Activated naive CD8-positive, alpha-beta T cell treated with anti-CD3 and anti-CD28 coated beads, Interleukin-2, amount 50 U/mL, for 24 hours (primary cell): ENCODE measurements around the gene RGS17.

Experiments
- ATAC-seq: fragments of 150-1000 bp; cut with Tn5 transposase; one replicate; pipeline ENCODE4 v1.10.0; 2021
- DNase-seq: peaks from one replicate; pipeline ENCODE4 v3.0.0; 2021
- H3K27ac Mint-ChIP-seq: one replicate; pipeline ENCODE4 v1.8.0; 2021; ENCODE audit warnings: mild to moderate bottlenecking, mixed read lengths
- H3K27me3 Mint-ChIP-seq: one replicate; pipeline ENCODE4 v1.8.0; 2021; ENCODE audit warnings: mixed read lengths
- H3K36me3 Mint-ChIP-seq: one replicate; pipeline ENCODE4 v1.8.0; 2021; ENCODE audit warnings: low read depth, mixed read lengths
- H3K4me1 Mint-ChIP-seq: one replicate; pipeline ENCODE4 v1.8.0; 2021; ENCODE audit warnings: mixed read lengths
- H3K4me3 Mint-ChIP-seq: one replicate; pipeline ENCODE4 v1.8.0; 2021; ENCODE audit warnings: mild to moderate bottlenecking, moderate library complexity, mixed read lengths
- H3K9me3 Mint-ChIP-seq: one replicate; pipeline ENCODE4 v1.8.0; 2021; ENCODE audit warnings: mixed read lengths

The RGS17 gene, protein sequence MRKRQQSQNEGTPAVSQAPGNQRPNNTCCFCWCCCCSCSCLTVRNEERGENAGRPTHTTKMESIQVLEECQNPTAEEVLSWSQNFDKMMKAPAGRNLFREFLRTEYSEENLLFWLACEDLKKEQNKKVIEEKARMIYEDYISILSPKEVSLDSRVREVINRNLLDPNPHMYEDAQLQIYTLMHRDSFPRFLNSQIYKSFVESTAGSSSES

DNA sequence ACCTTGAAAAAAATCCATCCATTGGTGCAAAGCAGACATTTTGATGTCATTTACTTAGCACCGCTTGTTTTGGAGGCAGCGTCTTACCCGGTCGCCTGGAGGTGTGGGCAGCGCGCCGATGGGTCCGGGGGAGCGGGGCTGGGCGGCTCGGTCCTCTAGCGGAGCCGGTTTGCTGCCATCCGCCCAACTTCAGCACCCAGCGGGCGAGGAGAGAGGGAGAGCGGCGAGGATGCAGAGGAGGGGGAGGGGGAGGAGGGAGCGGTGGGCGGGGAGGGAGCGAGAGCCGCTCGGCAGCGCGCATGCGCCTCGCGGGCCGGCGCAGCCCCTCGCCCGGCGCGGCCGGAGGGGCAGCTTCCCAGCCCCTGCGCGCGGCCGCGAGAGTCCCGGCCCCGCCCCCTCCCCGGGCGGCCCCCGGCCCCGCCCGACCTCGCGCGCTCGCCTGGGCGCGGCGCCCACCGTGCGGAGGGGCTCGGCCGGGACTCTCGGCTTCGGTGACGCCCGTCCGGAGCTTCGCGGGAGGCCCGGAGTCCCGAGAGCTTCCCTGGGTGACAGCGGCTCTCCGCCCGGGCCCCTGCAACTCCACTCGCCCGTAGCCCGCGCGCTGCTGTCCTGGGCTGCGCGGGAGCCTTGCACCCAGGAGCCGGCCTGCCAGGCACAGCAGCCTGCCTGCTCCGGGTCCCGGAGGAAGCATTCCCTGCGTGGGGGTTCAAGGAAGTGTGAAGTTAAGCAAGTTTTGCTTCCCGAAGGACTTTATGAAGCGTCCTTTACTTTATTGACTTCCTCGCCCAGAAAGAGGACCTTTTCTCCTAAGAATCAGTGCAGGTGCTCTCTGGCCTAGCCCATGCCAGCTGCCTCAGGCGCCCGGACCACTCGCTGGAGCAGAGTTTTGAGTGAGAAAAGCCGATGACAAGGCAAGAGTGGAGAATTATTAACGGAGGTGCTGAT is at the start of gene RGS17:
RGS17 (minus strand) TSS at position 246 of the 945 bp plus-strand sequence. CDS start 87,264 bp downstream, outside the sequence.
- DNase-seq (peak; percentile 22), ATAC-seq (peak; percentile 53)
- Mint-ChIP-seq H3K27me3 (peaks cover 37% of the 10 kb centered on the region), H3K36me3 (no peaks in the 10 kb centered on the region), H3K4me3 (peak within 1 kb of the TSS; percentile 72), H3K9me3 (no peaks in the 10 kb centered on the region), H3K27ac (no peak within 1 kb of the TSS), H3K4me1 (peaks cover 9% of the 10 kb centered on the region)

DNA sequence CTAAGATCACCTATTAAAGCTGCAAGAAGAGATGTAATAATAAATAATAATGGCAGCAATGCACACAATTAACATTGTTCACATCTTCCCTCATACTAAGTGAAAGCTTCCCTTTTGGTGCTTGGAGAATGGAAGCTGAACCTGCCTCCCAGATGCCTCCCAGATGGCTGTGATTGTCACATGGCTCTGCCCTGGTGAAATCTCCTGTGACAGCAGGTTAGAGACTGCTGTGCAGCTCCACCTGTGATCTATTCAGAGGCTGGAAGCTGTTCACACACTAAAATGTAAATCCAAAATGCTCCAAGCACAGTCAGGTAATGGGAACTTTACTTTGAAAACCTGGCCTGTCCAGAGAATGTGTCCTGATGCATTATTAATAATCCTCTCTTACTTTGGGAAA is 41.7 kb upstream of the RGS17 start:
- Mint-ChIP-seq H3K27me3 (peaks cover 1% of the 10 kb centered on the region), H3K27ac (no peak overlapping the region), H3K4me3 (no peak overlapping the region), H3K4me1 (no peaks in the 10 kb centered on the region), H3K36me3 (no peaks in the 10 kb centered on the region), H3K9me3 (no peaks in the 10 kb centered on the region)
- DNase-seq (no peak), ATAC-seq (no peak)

DNA sequence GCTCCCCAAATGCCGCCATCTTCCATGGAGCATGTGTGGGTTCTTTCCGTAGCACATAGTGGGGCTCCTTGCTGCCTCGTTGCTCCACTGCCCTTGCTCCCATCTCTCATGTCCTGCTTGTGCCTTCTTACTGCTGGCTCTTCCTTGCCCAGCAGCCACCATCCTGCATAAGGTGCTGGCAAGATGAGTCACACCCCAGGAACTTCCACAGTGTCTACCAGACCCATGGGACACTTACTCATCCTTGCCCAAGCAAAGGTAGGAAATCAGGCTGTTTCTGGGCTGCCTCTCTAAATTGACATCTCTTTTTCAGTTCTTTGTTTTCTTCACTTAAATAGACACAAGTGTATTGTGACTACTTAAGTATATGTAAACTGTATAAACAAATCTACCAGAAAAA is 39.4 kb upstream of the RGS17 start:
- no peak for DNase-seq
- no peak for ATAC-seq

DNA sequence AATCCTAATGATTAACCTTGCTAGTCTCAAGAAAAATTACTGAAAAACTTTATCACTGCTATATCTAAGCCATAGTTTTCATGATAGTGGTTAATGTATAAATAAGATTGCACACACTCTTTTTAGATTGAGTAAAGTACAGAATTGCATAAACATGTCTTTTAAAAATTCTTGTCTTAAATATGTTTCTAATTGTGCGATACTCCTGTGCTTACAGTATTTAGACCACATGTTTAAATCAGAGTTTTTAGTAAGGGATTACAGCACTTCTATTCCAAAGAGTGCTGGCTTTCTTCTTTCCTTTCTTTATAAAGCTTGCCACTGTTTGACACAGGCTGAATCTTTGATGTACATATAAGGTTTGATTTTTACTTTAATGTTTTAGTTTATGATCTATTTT is 36.8 kb upstream of the RGS17 start:
- no peak for ATAC-seq
- H3K27me3 Mint-ChIP-seq, result peaks cover 1% of the 10 kb centered on the region
- no peak for DNase-seq
- no peak overlapping the region for H3K27ac Mint-ChIP-seq
- no peak overlapping the region for H3K4me3 Mint-ChIP-seq
- H3K4me1 Mint-ChIP-seq, result no peaks in the 10 kb centered on the region
- no peaks in the 10 kb centered on the region for H3K36me3 Mint-ChIP-seq
- no peaks in the 10 kb centered on the region for H3K9me3 Mint-ChIP-seq

More for the DNA sequence above, 39.4 kb upstream of the RGS17 start:
- H3K27ac Mint-ChIP-seq, result no peak overlapping the region
- H3K27me3 Mint-ChIP-seq, result peaks cover 1% of the 10 kb centered on the region
- no peaks in the 10 kb centered on the region for H3K9me3 Mint-ChIP-seq
- no peak overlapping the region for H3K4me3 Mint-ChIP-seq
- no peaks in the 10 kb centered on the region for H3K36me3 Mint-ChIP-seq
- no peaks in the 10 kb centered on the region for H3K4me1 Mint-ChIP-seq

DNA sequence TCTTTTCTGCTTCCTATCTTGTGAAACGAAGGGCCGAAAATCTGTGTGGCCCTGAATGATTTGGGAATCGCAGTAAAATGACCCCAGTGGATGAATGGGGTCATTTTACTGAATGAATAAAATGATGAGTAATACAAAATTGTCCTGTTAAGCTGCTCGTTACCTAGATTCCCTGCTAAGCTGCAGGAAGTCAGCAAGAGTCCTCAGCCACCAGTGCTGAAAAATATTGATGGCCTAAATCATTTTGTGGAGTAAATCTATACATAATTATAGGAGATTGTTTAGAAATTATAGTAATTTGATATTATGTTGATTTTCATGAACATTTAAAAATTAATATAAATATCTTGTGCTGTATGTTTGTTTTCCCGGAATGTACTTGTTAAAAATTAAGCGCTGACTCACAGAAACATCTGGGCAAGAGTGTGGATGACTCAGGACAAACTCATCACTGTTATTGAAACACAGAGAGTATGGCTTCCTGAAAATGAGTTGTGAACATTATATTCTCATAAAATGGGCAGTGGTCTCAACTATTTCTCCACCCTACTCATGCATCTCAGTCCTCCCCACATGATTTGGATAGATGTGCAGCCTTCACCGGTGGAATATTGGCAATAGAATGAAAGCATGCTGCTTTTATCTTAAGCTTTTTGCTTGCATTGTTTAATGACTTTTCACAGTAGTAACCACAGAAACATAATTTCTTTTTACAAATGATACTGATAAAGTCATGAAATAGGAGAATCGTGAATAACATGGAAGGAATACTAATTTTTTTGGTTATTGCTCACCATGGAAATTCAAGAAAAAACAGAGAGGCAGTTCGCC is 36.2 kb upstream of the RGS17 start:
- no peaks in the 10 kb centered on the region for H3K9me3 Mint-ChIP-seq

DNA sequence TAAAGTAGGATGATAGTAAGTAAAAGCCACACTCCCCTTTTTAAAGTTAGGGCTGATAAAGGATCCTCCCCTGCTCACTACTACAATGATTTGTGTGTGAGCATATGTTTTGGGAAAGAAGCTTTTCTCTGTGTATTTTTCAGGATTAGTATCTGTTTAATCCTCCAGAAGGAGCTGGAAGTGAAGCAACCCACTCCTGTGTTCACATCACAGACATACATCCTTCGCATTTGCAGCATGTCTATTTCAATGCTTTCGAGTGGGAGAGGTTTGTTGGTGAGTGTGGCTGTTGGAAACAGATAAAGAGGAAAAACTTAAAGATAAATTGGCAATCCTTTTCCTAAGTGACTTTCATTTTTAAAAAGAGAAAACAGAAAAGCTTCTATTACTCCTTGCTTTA is 31.6 kb upstream of the RGS17 start:
- Mint-ChIP-seq H3K27me3 (no peaks in the 10 kb centered on the region), H3K36me3 (no peaks in the 10 kb centered on the region), H3K4me3 (no peak overlapping the region), H3K4me1 (no peaks in the 10 kb centered on the region), H3K9me3 (no peaks in the 10 kb centered on the region), H3K27ac (no peak overlapping the region)
- DNase-seq (no peak), ATAC-seq (no peak)

More for the DNA sequence above, 36.2 kb upstream of the RGS17 start:
- Mint-ChIP-seq H3K4me3 (no peak overlapping the region), H3K36me3 (no peaks in the 10 kb centered on the region), H3K4me1 (no peaks in the 10 kb centered on the region), H3K27ac (no peak overlapping the region), H3K27me3 (peaks cover 1% of the 10 kb centered on the region)
- ATAC-seq (no peak), DNase-seq (no peak)

DNA sequence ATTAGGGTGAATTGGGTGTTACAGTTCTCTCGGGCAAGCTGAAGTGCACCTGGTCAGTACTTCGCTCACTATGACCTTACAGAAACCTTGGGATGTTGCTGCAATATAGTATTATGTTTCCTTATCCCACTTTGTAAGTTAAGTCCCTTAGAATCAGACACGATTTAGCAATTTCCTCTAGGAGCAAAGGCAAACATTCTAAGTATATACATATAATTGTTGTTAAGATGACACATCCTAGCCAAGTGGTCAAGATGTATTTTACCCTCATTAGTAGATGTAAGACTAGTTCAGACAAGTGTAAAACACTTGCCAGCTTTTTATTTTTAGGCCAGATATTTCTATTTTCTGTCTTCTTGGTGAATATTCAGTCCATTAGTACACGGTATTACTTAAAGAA is 31.1 kb upstream of the RGS17 start:
- Mint-ChIP-seq H3K27ac (no peak overlapping the region), H3K36me3 (no peaks in the 10 kb centered on the region), H3K4me3 (no peak overlapping the region), H3K27me3 (peaks cover 2% of the 10 kb centered on the region), H3K4me1 (no peaks in the 10 kb centered on the region), H3K9me3 (no peaks in the 10 kb centered on the region)
- DNase-seq (no peak), ATAC-seq (no peak)

DNA sequence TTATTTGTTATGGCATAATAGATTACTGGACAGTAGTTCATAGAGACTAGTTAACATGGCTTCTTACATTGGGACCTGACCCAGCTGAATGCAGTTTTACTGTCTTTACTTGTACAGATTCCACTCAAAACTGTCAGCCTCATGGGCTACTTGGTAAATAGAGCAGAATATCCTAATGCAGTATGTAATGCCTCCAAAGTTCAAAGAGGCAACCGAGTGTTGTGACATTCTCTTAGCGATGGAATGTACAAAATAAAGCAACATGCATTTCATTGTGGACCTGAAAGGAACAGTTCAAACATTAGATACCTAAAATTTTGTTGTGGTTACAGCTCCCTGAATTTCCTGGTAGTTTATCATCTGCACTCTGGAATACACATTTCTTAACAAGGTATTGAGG is 29.1 kb upstream of the RGS17 start:
- Mint-ChIP-seq H3K4me1 (no peaks in the 10 kb centered on the region), H3K36me3 (no peaks in the 10 kb centered on the region), H3K9me3 (no peaks in the 10 kb centered on the region), H3K27me3 (peaks cover 3% of the 10 kb centered on the region), H3K4me3 (no peak overlapping the region), H3K27ac (no peak overlapping the region)
- no peak for ATAC-seq
- DNase-seq, result no peak

DNA sequence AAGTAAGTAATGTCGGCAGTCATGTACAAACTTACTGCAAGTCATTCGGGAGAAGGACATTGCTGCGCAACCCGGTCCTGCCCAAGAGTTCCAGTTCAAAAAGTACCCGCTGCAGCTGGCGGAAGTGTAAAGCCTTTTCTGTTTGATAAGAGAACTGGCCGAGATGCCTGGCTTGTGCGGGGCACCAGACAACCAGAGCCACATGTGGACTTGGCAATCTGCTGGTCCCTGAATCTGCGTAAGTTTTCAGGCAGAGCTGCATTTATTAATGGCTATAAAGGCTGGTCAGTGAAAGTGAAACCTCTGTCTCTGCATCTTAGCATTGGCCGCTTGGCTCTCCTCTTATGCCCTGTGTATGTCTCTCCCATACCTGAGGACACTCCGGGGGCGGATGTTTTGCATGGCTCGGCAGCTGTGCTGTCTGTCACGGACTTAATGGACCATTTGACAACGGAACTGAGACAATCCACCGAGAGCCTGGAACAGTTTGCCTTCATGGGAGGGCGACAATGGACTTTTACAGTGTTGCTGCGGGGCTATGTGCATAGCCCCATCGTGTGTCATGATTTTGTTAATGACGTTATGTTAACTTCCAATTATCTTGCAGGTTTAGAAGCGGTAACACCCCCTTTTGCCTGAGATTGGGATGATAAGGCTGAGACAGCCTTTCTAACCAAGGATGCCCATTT is 19.8 kb upstream of the RGS17 start:
- Mint-ChIP-seq H3K36me3 (no peaks in the 10 kb centered on the region), H3K27ac (no peak overlapping the region), H3K9me3 (peaks cover 4% of the 10 kb centered on the region), H3K4me1 (no peaks in the 10 kb centered on the region), H3K27me3 (peaks cover 2% of the 10 kb centered on the region), H3K4me3 (no peak overlapping the region)
- ATAC-seq, result no peak
- DNase-seq, result no peak

DNA sequence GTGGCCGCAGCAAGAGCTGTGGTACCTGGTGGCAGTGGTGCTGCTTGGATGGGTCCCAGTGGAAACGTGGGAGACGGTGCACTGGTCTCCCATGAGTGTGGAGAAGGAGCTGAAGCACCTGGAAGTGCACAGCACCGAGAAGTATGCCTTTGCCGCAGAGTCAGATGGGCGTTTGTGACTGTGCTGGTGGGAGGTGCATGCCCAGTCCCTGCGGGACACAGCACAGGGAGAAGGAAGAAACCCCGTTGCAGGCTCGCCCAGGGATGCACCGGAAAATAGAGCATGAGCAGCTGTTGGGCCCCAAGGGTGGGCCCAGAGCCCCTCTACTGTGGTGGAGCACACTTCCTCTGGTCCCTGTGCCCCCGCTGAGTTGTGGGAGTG is 19.3 kb upstream of the RGS17 start:
- Mint-ChIP-seq H3K9me3 (peaks cover 4% of the 10 kb centered on the region), H3K27me3 (peaks cover 2% of the 10 kb centered on the region), H3K4me1 (no peaks in the 10 kb centered on the region), H3K36me3 (no peaks in the 10 kb centered on the region), H3K27ac (no peak overlapping the region), H3K4me3 (no peak overlapping the region)
- DNase-seq (no peak), ATAC-seq (no peak)

DNA sequence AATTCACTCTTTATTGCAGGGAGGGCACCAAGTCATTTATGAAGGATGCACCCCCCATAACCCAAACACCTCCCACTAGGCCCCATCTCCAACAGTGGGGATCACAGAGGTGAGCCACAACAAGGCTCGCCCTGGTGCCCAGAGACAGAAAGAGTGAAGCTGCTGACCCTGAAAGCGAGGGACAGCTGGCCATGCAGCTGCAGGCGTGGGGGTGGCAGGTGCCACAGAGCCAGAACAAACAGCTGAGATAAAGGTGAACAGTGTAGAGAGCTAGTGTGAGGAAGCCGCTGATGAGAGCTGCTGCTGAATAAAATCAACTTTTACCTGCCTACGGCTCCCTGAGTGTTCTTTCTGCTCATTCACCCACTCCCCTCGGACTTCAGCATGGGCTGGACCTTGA is 18.8 kb upstream of the RGS17 start:
- no peak overlapping the region for H3K27ac Mint-ChIP-seq
- H3K36me3 Mint-ChIP-seq, result no peaks in the 10 kb centered on the region
- no peak overlapping the region for H3K4me3 Mint-ChIP-seq
- H3K27me3 Mint-ChIP-seq, result peaks cover 2% of the 10 kb centered on the region
- DNase-seq (no peak), ATAC-seq (no peak)
- H3K9me3 Mint-ChIP-seq, result peaks cover 4% of the 10 kb centered on the region
- H3K4me1 Mint-ChIP-seq, result no peaks in the 10 kb centered on the region

DNA sequence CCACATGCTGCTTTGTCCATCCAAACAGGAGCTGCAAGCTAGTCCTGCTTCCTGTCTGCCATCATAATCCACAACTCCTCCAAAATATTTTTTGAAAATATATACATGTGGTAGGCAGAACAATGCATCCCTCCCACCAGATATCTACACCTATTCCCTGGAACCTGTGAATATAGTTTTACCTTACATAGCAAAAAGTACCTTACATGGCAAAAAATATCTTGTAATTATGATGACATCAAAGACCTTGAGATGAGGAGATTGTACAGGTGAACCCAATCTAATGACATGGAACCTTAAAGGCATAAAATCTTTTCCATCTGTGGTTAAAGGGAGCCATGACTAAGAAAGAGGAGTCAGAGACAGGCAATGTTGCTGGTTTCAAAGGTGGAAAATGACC is 15.3 kb upstream of the RGS17 start:
- no peaks in the 10 kb centered on the region for H3K4me1 Mint-ChIP-seq
- H3K36me3 Mint-ChIP-seq, result no peaks in the 10 kb centered on the region
- ATAC-seq (no peak), DNase-seq (no peak)
- H3K4me3 Mint-ChIP-seq, result no peak overlapping the region
- peaks cover 7% of the 10 kb centered on the region for H3K27me3 Mint-ChIP-seq
- peaks cover 4% of the 10 kb centered on the region for H3K9me3 Mint-ChIP-seq
- H3K27ac Mint-ChIP-seq, result no peak overlapping the region

DNA sequence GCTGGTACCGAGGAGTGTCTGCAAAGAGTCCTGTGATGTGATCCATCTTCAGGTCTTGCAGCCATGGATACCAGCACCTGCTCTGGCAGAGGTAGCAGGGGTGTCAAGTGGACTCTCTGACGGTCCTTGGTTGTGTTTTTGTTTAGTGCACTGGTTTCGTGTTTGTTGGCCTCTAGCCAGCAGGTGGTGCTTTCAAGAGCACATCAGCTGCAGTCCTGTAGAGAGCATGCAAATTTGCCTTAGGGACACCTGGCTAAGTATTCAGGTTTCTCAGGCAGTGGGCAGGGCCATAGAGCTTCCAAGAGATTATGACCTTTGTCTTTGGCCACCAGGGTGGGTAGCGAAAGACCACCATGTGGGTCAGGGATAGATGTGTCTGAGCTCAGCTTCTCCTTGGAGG is 14.5 kb upstream of the RGS17 start:
- DNase-seq (no peak), ATAC-seq (no peak)
- no peak overlapping the region for H3K27ac Mint-ChIP-seq
- no peak overlapping the region for H3K4me3 Mint-ChIP-seq
- no peaks in the 10 kb centered on the region for H3K4me1 Mint-ChIP-seq
- H3K27me3 Mint-ChIP-seq, result peaks cover 7% of the 10 kb centered on the region
- H3K36me3 Mint-ChIP-seq, result no peaks in the 10 kb centered on the region
- peaks cover 4% of the 10 kb centered on the region for H3K9me3 Mint-ChIP-seq

DNA sequence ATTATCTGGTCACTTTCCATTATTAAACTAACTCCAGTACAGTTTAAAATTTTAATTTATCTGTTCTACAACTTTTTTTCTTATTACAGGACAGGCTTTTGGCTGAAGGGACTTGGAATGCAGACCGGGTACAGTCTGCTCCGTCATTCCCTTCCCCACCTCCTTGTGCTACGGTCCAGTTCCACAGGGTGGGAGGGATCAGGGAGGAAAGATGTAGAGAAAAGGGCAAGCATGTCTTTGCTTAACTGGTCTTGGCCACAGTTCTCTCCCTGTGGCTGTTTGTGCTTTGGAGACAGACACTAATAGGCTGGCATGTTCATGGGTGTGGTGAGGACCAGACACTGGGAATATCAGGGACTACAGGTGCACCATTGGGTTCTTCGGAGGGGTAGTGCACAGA is 12.1 kb upstream of the RGS17 start:
- H3K27ac Mint-ChIP-seq, result no peak overlapping the region
- peaks cover 6% of the 10 kb centered on the region for H3K27me3 Mint-ChIP-seq
- no peak overlapping the region for H3K4me3 Mint-ChIP-seq
- H3K4me1 Mint-ChIP-seq, result no peaks in the 10 kb centered on the region
- H3K36me3 Mint-ChIP-seq, result no peaks in the 10 kb centered on the region
- no peak for DNase-seq
- no peak for ATAC-seq
- H3K9me3 Mint-ChIP-seq, result no peaks in the 10 kb centered on the region
